CD4-positive, alpha-beta T cell (primary cell): ENCODE measurements around the gene LMO4. TPM values are rescaled to one million over a fixed set of nuclear protein-coding genes. Genes with fewer than 3 reads are reported as not detected.

Experiments
- ATAC-seq: fragments of 200-7000 bp; cut with Tn5 transposase; one replicate; pipeline ENCODE4 v1.10.0; 2022; ENCODE audit warnings: mild to moderate bottlenecking; ENCODE audit not compliant: poor library complexity
- CTCF ChIA-PET: fragments of 350-600 bp; sonication (Branson Sonifier 250); formaldehyde crosslinking; loops from one replicate; lab custom pipeline; 2021; ENCODE audit warnings: antibody characterized with exemption, inconsistent platforms; lab: Charles Lee
- POLR2A ChIA-PET: fragments of 350-600 bp; sonication (Branson Sonifier 250); formaldehyde crosslinking; loops from one replicate; lab custom pipeline; 2021; ENCODE audit warnings: antibody characterized with exemption, inconsistent platforms; lab: Charles Lee
- DNase-seq, 14 experiments: peaks; one replicate each; pipeline ENCODE4 v3.0.0-alpha.2; 2013 to 2020; ENCODE audit warnings: mixed read lengths in 2 of 14
- H3K27ac ChIP-seq, 2 donors: one replicate each; pipeline versions ENCODE4 v1.5.1 to v1.7.0; 2013; ENCODE audit warnings: low read length in 2 of 2, low read depth in 1 of 2, mild to moderate bottlenecking in 1 of 2
- H3K27me3 ChIP-seq, 2 experiments: 1 replicate in 1 of 2; 2 replicates in 1 of 2; pipeline versions ENCODE4 v1.6.1 to v1.7.0; 2013; ENCODE audit warnings: low read length in 2 of 2, control low read depth in 1 of 2, mild to moderate bottlenecking in 1 of 2, moderate library complexity in 1 of 2; ENCODE audit not compliant: insufficient read depth in 2 of 2, control insufficient read depth in 1 of 2
- H3K36me3 ChIP-seq: one replicate; pipeline ENCODE4 v1.6.1; 2013; ENCODE audit warnings: low read length, control low read depth; ENCODE audit not compliant: insufficient read depth
- H3K4me1 ChIP-seq: one replicate; pipeline ENCODE4 v1.6.1; 2013; ENCODE audit warnings: low read length, control low read depth; ENCODE audit not compliant: insufficient read depth
- H3K4me3 ChIP-seq: one replicate; pipeline ENCODE4 v1.5.1; 2013; ENCODE audit warnings: mild to moderate bottlenecking, low read length, moderate library complexity
- H3K9me3 ChIP-seq, 2 experiments: 1 replicate in 1 of 2; 2 replicates in 1 of 2; pipeline versions ENCODE4 v1.6.1 to v1.7.0; 2013; ENCODE audit warnings: low read length in 2 of 2, mild to moderate bottlenecking in 2 of 2, control low read depth in 1 of 2, moderate library complexity in 1 of 2; ENCODE audit not compliant: control insufficient read depth in 1 of 2, insufficient read depth in 1 of 2
- H3K27ac Mint-ChIP-seq: one replicate; pipeline ENCODE4 v1.8.0; 2020; ENCODE audit warnings: mixed read lengths
- H3K27me3 Mint-ChIP-seq: one replicate; pipeline ENCODE4 v1.8.0; 2021; ENCODE audit warnings: mixed read lengths
- H3K36me3 Mint-ChIP-seq: one replicate; pipeline ENCODE4 v1.8.0; 2021; ENCODE audit warnings: low read depth, mixed read lengths
- H3K4me1 Mint-ChIP-seq: one replicate; pipeline ENCODE4 v1.8.0; 2021; ENCODE audit warnings: low read depth, mixed read lengths
- H3K4me3 Mint-ChIP-seq: one replicate; pipeline ENCODE4 v1.8.0; 2020; ENCODE audit warnings: mild to moderate bottlenecking, mixed read lengths
- H3K9me3 Mint-ChIP-seq: one replicate; pipeline ENCODE4 v1.8.0; 2020; ENCODE audit warnings: mixed read lengths
- intact Hi-C, 2 experiments: fragments of 100-400 bp; cut with DNase I in 1 of 2; cut with micrococcal nuclease in 1 of 2; formaldehyde crosslinking; loops; one replicate each; pipeline versions ENCODE4 v1.15.1 to v1.9.0; 2023 to 2025; cut with DNase I, micrococcal nuclease
- total RNA-seq, 174 experiments: library from RNA in 2 of 174; stranded (reverse) in 2 of 174; gene quantifications; one replicate each; pipeline ENCODE4 v1.2.3 and lab custom pipeline; 2021 to 2026
- TF ChIP-seq, protein P1 (sequence below): fragments of 200-600 bp; IDR thresholded peaks from one replicate; pipeline ENCODE4 v1.8.0; 2022; ENCODE audit warnings: antibody characterized with exemption, mild to moderate bottlenecking

The LMO4 gene
- total RNA-seq, 2 experiments from 2014 or later: 16.0 to 18.2 TPM

DNA sequence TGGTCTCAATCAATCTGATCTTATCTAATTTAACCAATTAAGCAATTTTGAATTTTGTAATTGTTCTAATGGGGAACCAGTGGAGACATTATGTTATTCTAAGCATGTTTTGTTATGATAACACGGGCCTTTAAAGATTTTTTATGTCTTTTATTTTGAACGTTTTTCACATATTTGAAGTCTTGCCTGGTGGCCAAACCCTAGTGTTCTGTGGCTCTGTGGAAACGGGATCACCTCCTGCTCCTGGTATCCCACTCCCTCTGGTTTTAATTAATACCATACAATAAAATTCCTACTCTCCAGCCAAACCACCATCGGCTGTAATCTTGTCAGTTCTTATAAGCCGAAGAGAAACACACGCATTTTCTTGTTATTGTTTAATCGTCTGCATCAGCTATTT lies 22.9 kb upstream of the LMO4 start:
- H3K9me3 Mint-ChIP-seq: no peaks in the 10 kb centered on the region
- ATAC-seq: no peak
- no peaks in the 10 kb centered on the region for H3K36me3 ChIP-seq
- ChIA-PET CTCF (no interaction called here), POLR2A (no interaction called here)
- no peak for DNase-seq
- no peaks in the 10 kb centered on the region for H3K4me1 Mint-ChIP-seq
- intact Hi-C loops: no loop called here
- H3K36me3 Mint-ChIP-seq: no peaks in the 10 kb centered on the region
- no peak overlapping the region for H3K27ac ChIP-seq
- H3K27ac Mint-ChIP-seq: no peak overlapping the region
- no peaks in the 10 kb centered on the region for H3K9me3 ChIP-seq
- no peak overlapping the region for H3K4me3 ChIP-seq
- no peaks in the 10 kb centered on the region for H3K4me1 ChIP-seq
- H3K27me3 Mint-ChIP-seq: peaks cover 10% of the 10 kb centered on the region
- H3K27me3 ChIP-seq: peaks cover 0 to 3% of the 10 kb centered on the region in 2 experiments
- no peak overlapping the region for H3K4me3 Mint-ChIP-seq
- TF ChIP-seq, protein P1, sequence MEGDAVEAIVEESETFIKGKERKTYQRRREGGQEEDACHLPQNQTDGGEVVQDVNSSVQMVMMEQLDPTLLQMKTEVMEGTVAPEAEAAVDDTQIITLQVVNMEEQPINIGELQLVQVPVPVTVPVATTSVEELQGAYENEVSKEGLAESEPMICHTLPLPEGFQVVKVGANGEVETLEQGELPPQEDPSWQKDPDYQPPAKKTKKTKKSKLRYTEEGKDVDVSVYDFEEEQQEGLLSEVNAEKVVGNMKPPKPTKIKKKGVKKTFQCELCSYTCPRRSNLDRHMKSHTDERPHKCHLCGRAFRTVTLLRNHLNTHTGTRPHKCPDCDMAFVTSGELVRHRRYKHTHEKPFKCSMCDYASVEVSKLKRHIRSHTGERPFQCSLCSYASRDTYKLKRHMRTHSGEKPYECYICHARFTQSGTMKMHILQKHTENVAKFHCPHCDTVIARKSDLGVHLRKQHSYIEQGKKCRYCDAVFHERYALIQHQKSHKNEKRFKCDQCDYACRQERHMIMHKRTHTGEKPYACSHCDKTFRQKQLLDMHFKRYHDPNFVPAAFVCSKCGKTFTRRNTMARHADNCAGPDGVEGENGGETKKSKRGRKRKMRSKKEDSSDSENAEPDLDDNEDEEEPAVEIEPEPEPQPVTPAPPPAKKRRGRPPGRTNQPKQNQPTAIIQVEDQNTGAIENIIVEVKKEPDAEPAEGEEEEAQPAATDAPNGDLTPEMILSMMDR: no peak

DNA sequence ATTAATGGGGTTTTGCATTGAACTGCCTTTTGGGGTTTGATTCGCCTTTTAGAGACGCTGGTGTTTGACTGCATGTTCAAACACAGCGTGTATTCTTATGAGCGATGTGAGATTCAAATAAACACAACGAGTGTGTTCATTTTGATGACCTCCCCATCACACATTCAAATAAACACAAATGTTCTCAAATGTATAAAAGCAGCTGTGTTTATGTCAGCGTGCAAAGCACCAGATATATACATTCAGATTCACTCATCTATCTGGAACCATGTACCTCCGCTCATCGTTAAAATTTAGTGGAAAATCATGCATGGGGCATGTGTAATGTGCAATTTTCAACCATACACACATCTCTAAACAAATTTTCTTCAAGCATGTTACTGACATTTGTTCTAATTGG lies 21.4 kb upstream of the LMO4 start:
- Mint-ChIP-seq H3K4me1 (no peaks in the 10 kb centered on the region), H3K9me3 (no peaks in the 10 kb centered on the region), H3K27me3 (peaks cover 6% of the 10 kb centered on the region), H3K36me3 (no peaks in the 10 kb centered on the region), H3K4me3 (no peak overlapping the region), H3K27ac (no peak overlapping the region)
- Histone ChIP-seq H3K27ac (no peak overlapping the region), H3K4me1 (no peaks in the 10 kb centered on the region), H3K9me3 (no peaks in the 10 kb centered on the region), H3K36me3 (no peaks in the 10 kb centered on the region), H3K4me3 (no peak overlapping the region), H3K27me3 (peaks cover 0 to 3% of the 10 kb centered on the region in 2 experiments)
- intact Hi-C loops: no loop called here
- DNase-seq (no peak), ATAC-seq (no peak)
- CTCF ChIA-PET: no interaction called here
- POLR2A ChIA-PET: no interaction called here
- TF ChIP-seq, protein P1: no peak

DNA sequence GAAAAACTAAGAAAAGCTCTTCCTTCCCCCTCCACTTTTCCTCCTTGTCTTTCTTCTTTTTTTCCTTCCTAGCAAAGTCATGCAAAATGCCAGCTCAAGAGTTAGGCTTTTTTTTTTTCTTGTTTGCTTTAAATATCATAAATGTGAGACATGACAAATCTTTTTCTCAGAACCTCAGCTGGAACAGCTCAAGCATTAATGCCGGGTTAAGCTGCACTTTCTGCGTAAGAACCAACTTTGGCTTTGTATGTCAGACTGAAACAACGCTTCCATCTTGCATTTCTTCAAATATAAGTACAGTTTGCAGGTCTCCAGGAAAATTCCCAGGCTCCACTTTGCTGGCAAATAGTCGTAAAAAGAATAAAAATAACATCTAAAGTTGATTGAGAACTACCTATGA lies 20.7 kb upstream of the LMO4 start:
- TF ChIP-seq, protein P1: no peak
- no peaks in the 10 kb centered on the region for H3K9me3 Mint-ChIP-seq
- peaks cover 8% of the 10 kb centered on the region for H3K27me3 Mint-ChIP-seq
- ChIA-PET POLR2A (no interaction called here), CTCF (no interaction called here)
- Histone ChIP-seq H3K27ac (no peak overlapping the region), H3K4me1 (no peaks in the 10 kb centered on the region), H3K27me3 (peaks cover 0 to 1% of the 10 kb centered on the region in 2 experiments), H3K9me3 (no peaks in the 10 kb centered on the region), H3K36me3 (no peaks in the 10 kb centered on the region), H3K4me3 (no peak overlapping the region)
- H3K36me3 Mint-ChIP-seq: no peaks in the 10 kb centered on the region
- H3K27ac Mint-ChIP-seq: no peak overlapping the region
- ATAC-seq: no peak
- intact Hi-C loops: no loop called here
- H3K4me3 Mint-ChIP-seq: no peak overlapping the region
- DNase-seq: no peak
- H3K4me1 Mint-ChIP-seq: no peaks in the 10 kb centered on the region
